ENCODE results near the gene TRIM44.
"Not testable (repeated sequence)": the region's sequence is repeated elsewhere in the genome, so short reads cannot be mapped to it uniquely, and the experiment has no call there.

TRIM44 gene

GRCh38 chr11:35641964-35642363, 20.6 kb upstream of the TRIM44 start:
- ChIA-PET POLR2A (no interaction called here), CTCF (interaction anchor here (2.6 kb wide), 1 partner anchor 180 kb away, joined by 7 read pairs; no protein-coding TSS in a partner anchor)
- TF ChIP-seq CTCF (IDR thresholded peaks at IDR 0.05; ENCODE audit: control extremely low read depth, extremely low read depth, low read depth, missing control alignments) = no peak
- DNase-seq (ENCODE audit: extremely low spot score) = no peak

- DNase-seq (ENCODE audit: extremely low spot score) = no peak
- TF ChIP-seq CTCF (IDR thresholded peaks at IDR 0.05; ENCODE audit: control extremely low read depth, extremely low read depth, low read depth, missing control alignments) = no peak
- CTCF ChIA-PET = interaction anchor here (1.1 to 1.7 kb wide), 5 partner anchors 9 to 409 kb away, joined by 3 to 9 read pairs (median 4); no protein-coding TSS in a partner anchor
- POLR2A ChIA-PET = no interaction called here
Observed at GRCh38 chr11:35647421-35648093, 15.0 kb upstream of the TRIM44 start.

- ChIA-PET CTCF (interaction anchor here (2.1 kb wide), 1 partner anchor 9 kb away, joined by 6 read pairs; no protein-coding TSS in a partner anchor), POLR2A (interaction anchor here (0.6 kb wide), 1 partner anchor 623 kb away, joined by 5 read pairs; no protein-coding TSS in a partner anchor)
- DNase-seq (ENCODE audit: extremely low spot score) = no peak
- no peak for TF ChIP-seq CTCF (IDR thresholded peaks at IDR 0.05; ENCODE audit: control extremely low read depth, extremely low read depth, low read depth, missing control alignments)
Observed at GRCh38 chr11:35650006-35650405, 12.6 kb upstream of the TRIM44 start.

GRCh38 chr11:35650467-35650866, 12.1 kb upstream of the TRIM44 start:
- ChIA-PET POLR2A (no interaction called here), CTCF (no interaction called here)
- TF ChIP-seq CTCF (IDR thresholded peaks at IDR 0.05; ENCODE audit: control extremely low read depth, extremely low read depth, low read depth, missing control alignments) = no peak
- DNase-seq (ENCODE audit: extremely low spot score) = no peak

GRCh38 chr11:35651263-35651662, 11.3 kb upstream of the TRIM44 start:
- ChIA-PET CTCF (no interaction called here), POLR2A (no interaction called here)

GRCh38 chr11:35652786-35653185, 9.8 kb upstream of the TRIM44 start:
- CTCF ChIA-PET; DNase-seq (ENCODE audit: extremely low spot score); POLR2A ChIA-PET: not testable (repeated sequence)

More at GRCh38 chr11:35651263-35651662, 11.3 kb upstream of the TRIM44 start:
- TF ChIP-seq CTCF (IDR thresholded peaks at IDR 0.05; ENCODE audit: control extremely low read depth, extremely low read depth, low read depth, missing control alignments) = no peak
- DNase-seq (ENCODE audit: extremely low spot score) = no peak

- DNase-seq (ENCODE audit: extremely low spot score) = no peak
- CTCF ChIA-PET = interaction anchor here (0.7 kb wide), 1 partner anchor 39 kb away, joined by 3 read pairs; no protein-coding TSS in a partner anchor
- TF ChIP-seq CTCF (IDR thresholded peaks at IDR 0.05; ENCODE audit: control extremely low read depth, extremely low read depth, low read depth, missing control alignments) = no peak
- POLR2A ChIA-PET = interaction anchor here (0.5 to 0.6 kb wide), 2 partner anchors 849 to 1918 kb away, joined by 3 read pairs; partner anchors contain the start of gene CD59
Observed at GRCh38 chr11:35654711-35655110, 7.9 kb upstream of the TRIM44 start.

Measured in GM10248 (cell line).